ENCODE results near the gene TMEM51.

DNA sequence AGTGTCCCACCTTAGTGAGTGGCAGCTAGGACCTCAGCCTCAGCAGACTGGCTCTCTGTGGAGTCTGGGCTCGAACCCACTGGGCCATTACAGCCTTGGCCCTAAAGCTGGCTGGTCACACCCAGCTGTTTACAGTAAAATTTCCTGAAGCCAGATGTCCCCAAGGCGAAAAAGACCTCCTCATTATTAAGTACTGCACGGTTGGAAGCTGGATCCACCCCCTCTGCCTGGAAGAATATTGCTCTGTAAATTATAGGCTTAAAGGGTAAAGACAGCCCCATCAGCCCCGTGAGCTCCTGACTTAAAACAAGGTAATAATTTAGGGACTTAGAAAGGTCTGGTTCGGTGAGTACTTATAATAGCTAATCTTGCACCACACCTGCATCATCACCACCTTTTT is 30.3 kb upstream of the TMEM51 start:
- no peak for TF ChIP-seq CTCF (IDR thresholded peaks at IDR 0.05; ENCODE audit: low read depth, low read length, poor library complexity, severe bottlenecking)
- no peak for TF ChIP-seq EZH2phosphoT487 (IDR thresholded peaks at IDR 0.05; ENCODE audit: borderline replicate concordance, low read length)

All from DOHH2 (cell line).